ENCODE data around the gene FAM236D.
"Not testable (repeated sequence)": the region's sequence is repeated elsewhere in the genome, so short reads cannot be mapped to it uniquely, and the experiment has no call there.

FAM236D gene

GRCh38 chrX:72808110-72808509, at the start of gene FAM236D:
Gene FAM236D (minus strand): TSS chrX:72808210. CDS start chrX:72808110, 100 bp downstream.
- not testable (repeated sequence) for H3K9ac ChIP-seq (ENCODE audit: low read length); H3K9me3 ChIP-seq (ENCODE audit: insufficient read depth, low read length); H4K20me1 ChIP-seq (ENCODE audit: insufficient read depth, low read length); H2AFZ ChIP-seq (ENCODE audit: low read depth, low read length); H3K27ac ChIP-seq (ENCODE audit: low read length); H3K27me3 ChIP-seq (ENCODE audit: low read depth, low read length); H3K4me1 ChIP-seq (ENCODE audit: low read length); H3K36me3 ChIP-seq (replicated peaks; ENCODE audit: low read depth, low read length); H3K79me2 ChIP-seq (ENCODE audit: low read length); H3K4me3 ChIP-seq (ENCODE audit: low read length); H3K4me2 ChIP-seq (ENCODE audit: low read length)

GRCh38 chrX:72837532-72837931, 29.5 kb upstream of the FAM236D start:
- H3K36me3 ChIP-seq (replicated peaks; ENCODE audit: low read depth, low read length); H3K4me3 ChIP-seq (ENCODE audit: low read length); H3K4me1 ChIP-seq (ENCODE audit: low read length); H3K9ac ChIP-seq (ENCODE audit: low read length); H4K20me1 ChIP-seq (ENCODE audit: insufficient read depth, low read length); H3K79me2 ChIP-seq (ENCODE audit: low read length); H3K4me2 ChIP-seq (ENCODE audit: low read length); H3K9me3 ChIP-seq (ENCODE audit: insufficient read depth, low read length); H3K27me3 ChIP-seq (ENCODE audit: low read depth, low read length); H3K27ac ChIP-seq (ENCODE audit: low read length); H2AFZ ChIP-seq (ENCODE audit: low read depth, low read length): not testable (repeated sequence)

- not testable (repeated sequence) for H3K27me3 ChIP-seq (ENCODE audit: low read depth, low read length); H3K27ac ChIP-seq (ENCODE audit: low read length); H3K4me3 ChIP-seq (ENCODE audit: low read length); H3K4me1 ChIP-seq (ENCODE audit: low read length); H2AFZ ChIP-seq (ENCODE audit: low read depth, low read length); H3K36me3 ChIP-seq (replicated peaks; ENCODE audit: low read depth, low read length); H3K79me2 ChIP-seq (ENCODE audit: low read length); H3K9me3 ChIP-seq (ENCODE audit: insufficient read depth, low read length); H3K9ac ChIP-seq (ENCODE audit: low read length); H4K20me1 ChIP-seq (ENCODE audit: insufficient read depth, low read length); H3K4me2 ChIP-seq (ENCODE audit: low read length)
These were observed 22.7 kb upstream of the FAM236D start for GRCh38 chrX:72830701-72831100.

GRCh38 chrX:72790390-72790789, 17.6 kb downstream of the FAM236D start:
- not testable (repeated sequence) for H3K36me3 ChIP-seq (replicated peaks; ENCODE audit: low read depth, low read length); H3K27me3 ChIP-seq (ENCODE audit: low read depth, low read length); H4K20me1 ChIP-seq (ENCODE audit: insufficient read depth, low read length); H3K9me3 ChIP-seq (ENCODE audit: insufficient read depth, low read length); H3K27ac ChIP-seq (ENCODE audit: low read length); H2AFZ ChIP-seq (ENCODE audit: low read depth, low read length); H3K4me2 ChIP-seq (ENCODE audit: low read length); H3K4me1 ChIP-seq (ENCODE audit: low read length); H3K4me3 ChIP-seq (ENCODE audit: low read length); H3K9ac ChIP-seq (ENCODE audit: low read length); H3K79me2 ChIP-seq (ENCODE audit: low read length)

GRCh38 chrX:72788142-72788541, 19.9 kb downstream of the FAM236D start:
- not testable (repeated sequence) for H3K27ac ChIP-seq (ENCODE audit: low read length); H3K79me2 ChIP-seq (ENCODE audit: low read length); H3K4me3 ChIP-seq (ENCODE audit: low read length); H3K36me3 ChIP-seq (replicated peaks; ENCODE audit: low read depth, low read length); H3K4me2 ChIP-seq (ENCODE audit: low read length); H4K20me1 ChIP-seq (ENCODE audit: insufficient read depth, low read length); H3K9ac ChIP-seq (ENCODE audit: low read length); H3K27me3 ChIP-seq (ENCODE audit: low read depth, low read length); H3K9me3 ChIP-seq (ENCODE audit: insufficient read depth, low read length); H2AFZ ChIP-seq (ENCODE audit: low read depth, low read length); H3K4me1 ChIP-seq (ENCODE audit: low read length)

- H3K9me3 ChIP-seq (ENCODE audit: insufficient read depth, low read length); H3K27ac ChIP-seq (ENCODE audit: low read length); H3K27me3 ChIP-seq (ENCODE audit: low read depth, low read length); H2AFZ ChIP-seq (ENCODE audit: low read depth, low read length); H3K4me2 ChIP-seq (ENCODE audit: low read length); H3K4me3 ChIP-seq (ENCODE audit: low read length); H3K4me1 ChIP-seq (ENCODE audit: low read length); H3K36me3 ChIP-seq (replicated peaks; ENCODE audit: low read depth, low read length); H3K79me2 ChIP-seq (ENCODE audit: low read length); H4K20me1 ChIP-seq (ENCODE audit: insufficient read depth, low read length); H3K9ac ChIP-seq (ENCODE audit: low read length): not testable (repeated sequence)
These were observed 24.0 kb downstream of the FAM236D start for GRCh38 chrX:72783964-72784363.

GRCh38 chrX:72783365-72783936, 24.6 kb downstream of the FAM236D start:
- H3K27me3 ChIP-seq (ENCODE audit: low read depth, low read length); H3K27ac ChIP-seq (ENCODE audit: low read length); H3K79me2 ChIP-seq (ENCODE audit: low read length); H2AFZ ChIP-seq (ENCODE audit: low read depth, low read length); H3K9me3 ChIP-seq (ENCODE audit: insufficient read depth, low read length); H4K20me1 ChIP-seq (ENCODE audit: insufficient read depth, low read length); H3K4me2 ChIP-seq (ENCODE audit: low read length); H3K4me1 ChIP-seq (ENCODE audit: low read length); H3K36me3 ChIP-seq (replicated peaks; ENCODE audit: low read depth, low read length); H3K9ac ChIP-seq (ENCODE audit: low read length); H3K4me3 ChIP-seq (ENCODE audit: low read length): not testable (repeated sequence)

GRCh38 chrX:72782560-72782959, 25.4 kb downstream of the FAM236D start, which contains the start of gene FAM236B:
Gene FAM236B (minus strand): TSS chrX:72782660. CDS start chrX:72782560, 100 bp downstream.
- H3K79me2 ChIP-seq (ENCODE audit: low read length); H3K4me3 ChIP-seq (ENCODE audit: low read length); H3K9me3 ChIP-seq (ENCODE audit: insufficient read depth, low read length); H4K20me1 ChIP-seq (ENCODE audit: insufficient read depth, low read length); H3K4me2 ChIP-seq (ENCODE audit: low read length); H3K4me1 ChIP-seq (ENCODE audit: low read length); H2AFZ ChIP-seq (ENCODE audit: low read depth, low read length); H3K27me3 ChIP-seq (ENCODE audit: low read depth, low read length); H3K36me3 ChIP-seq (replicated peaks; ENCODE audit: low read depth, low read length); H3K9ac ChIP-seq (ENCODE audit: low read length); H3K27ac ChIP-seq (ENCODE audit: low read length): not testable (repeated sequence)

- H3K9me3 ChIP-seq (ENCODE audit: insufficient read depth, low read length); H2AFZ ChIP-seq (ENCODE audit: low read depth, low read length); H3K4me3 ChIP-seq (ENCODE audit: low read length); H3K79me2 ChIP-seq (ENCODE audit: low read length); H3K36me3 ChIP-seq (replicated peaks; ENCODE audit: low read depth, low read length); H3K9ac ChIP-seq (ENCODE audit: low read length); H3K27ac ChIP-seq (ENCODE audit: low read length); H3K4me1 ChIP-seq (ENCODE audit: low read length); H3K27me3 ChIP-seq (ENCODE audit: low read depth, low read length); H3K4me2 ChIP-seq (ENCODE audit: low read length); H4K20me1 ChIP-seq (ENCODE audit: insufficient read depth, low read length): not testable (repeated sequence)
These were observed 29.9 kb downstream of the FAM236D start for GRCh38 chrX:72778146-72778545.

GRCh38 chrX:72777467-72777790, 30.6 kb downstream of the FAM236D start:
- not testable (repeated sequence) for H3K9me3 ChIP-seq (ENCODE audit: insufficient read depth, low read length); H3K4me3 ChIP-seq (ENCODE audit: low read length); H4K20me1 ChIP-seq (ENCODE audit: insufficient read depth, low read length)

More at GRCh38 chrX:72777467-72777790, 30.6 kb downstream of the FAM236D start:
- not testable (repeated sequence) for H3K36me3 ChIP-seq (replicated peaks; ENCODE audit: low read depth, low read length); H3K27ac ChIP-seq (ENCODE audit: low read length); H3K27me3 ChIP-seq (ENCODE audit: low read depth, low read length); H3K79me2 ChIP-seq (ENCODE audit: low read length); H3K9ac ChIP-seq (ENCODE audit: low read length); H3K4me1 ChIP-seq (ENCODE audit: low read length); H3K4me2 ChIP-seq (ENCODE audit: low read length); H2AFZ ChIP-seq (ENCODE audit: low read depth, low read length)

Measured in OCI-LY3 (cell line).